OCI-LY7 (cell line): Measurements from ENCODE around the gene PLCB1. TPM values are rescaled to one million over a fixed set of nuclear protein-coding genes. Genes with fewer than 3 reads are reported as not detected.

Experiments
- BruUV-seq: library from RNA; stranded (reverse); fragments of 400-500 nt; replicated peaks from 2 replicates; lab custom pipeline; 2021; lab: Mats Ljungman, UMichigan
- CTCF ChIA-PET: fragments of 300-600 bp; sonication (Branson Sonifier 250); formaldehyde crosslinking; loops from one replicate; lab custom pipeline; 2022; ENCODE audit warnings: antibody characterized with exemption; ENCODE audit not compliant: unreplicated experiment; lab: Charles Lee
- POLR2A ChIA-PET: fragments of 300-600 bp; sonication (Branson Sonifier 250); formaldehyde crosslinking; loops from one replicate; lab custom pipeline; 2022; ENCODE audit warnings: antibody characterized with exemption; lab: Charles Lee
- DNase-seq: peaks from one replicate; pipeline ENCODE4 v3.0.0-alpha.2; 2015; ENCODE audit warnings: low spot score
- H2AFZ ChIP-seq: fragments of 200-600 bp; sonication (generic), shearing (Covaris generic); 2 replicates; pipeline ENCODE4 v1.6.1; 2014; ENCODE audit warnings: mild to moderate bottlenecking, antibody characterized with exemption, low read length, moderate library complexity
- H3K27ac ChIP-seq: fragments of 200-600 bp; sonication (generic); 2 replicates; pipeline ENCODE4 v1.5.1; 2014; ENCODE audit warnings: mixed run types, low read depth, mild to moderate bottlenecking, moderate library complexity, low read length, inconsistent platforms; ENCODE audit not compliant: poor library complexity, severe bottlenecking
- H3K36me3 ChIP-seq: fragments of 200-600 bp; sonication (generic); 2 replicates; pipeline ENCODE4 v1.6.1; 2014; ENCODE audit warnings: mild to moderate bottlenecking, antibody characterized with exemption, low read length, moderate library complexity, mixed read lengths; ENCODE audit not compliant: insufficient read depth
- H3K4me1 ChIP-seq: fragments of 200-600 bp; sonication (generic); 2 replicates; pipeline ENCODE4 v1.5.1; 2014; ENCODE audit warnings: mild to moderate bottlenecking, low read length; ENCODE audit not compliant: insufficient read depth, poor library complexity, severe bottlenecking
- H3K4me2 ChIP-seq: fragments of 200-600 bp; sonication (generic); 2 replicates; pipeline ENCODE4 v1.6.1; 2014; ENCODE audit warnings: mild to moderate bottlenecking, low read length
- H3K4me3 ChIP-seq: fragments of 200-600 bp; sonication (generic); 2 replicates; pipeline ENCODE4 v1.5.1; 2014; ENCODE audit warnings: mild to moderate bottlenecking, low read depth, low read length; ENCODE audit not compliant: poor library complexity, severe bottlenecking
- H3K79me2 ChIP-seq: fragments of 200-600 bp; sonication (generic); 2 replicates; pipeline ENCODE4 v1.6.1; 2016; ENCODE audit warnings: low read depth, mild to moderate bottlenecking, low read length, moderate library complexity, mixed read lengths; ENCODE audit not compliant: insufficient read depth
- H3K9me2 ChIP-seq: fragments of 200-600 bp; sonication (generic); 2 replicates; pipeline ENCODE4 v1.6.1; 2016; ENCODE audit warnings: mild to moderate bottlenecking, low read length, mixed read lengths; ENCODE audit not compliant: insufficient read depth
- H3K9me3 ChIP-seq: fragments of 200-600 bp; sonication (generic); 2 replicates; pipeline ENCODE4 v1.6.1; 2014; ENCODE audit warnings: mild to moderate bottlenecking, mixed run types, low read length, mixed read lengths
- H4K20me1 ChIP-seq: fragments of 200-600 bp; sonication (generic); 2 replicates; pipeline ENCODE4 v1.6.1; 2014; ENCODE audit warnings: mild to moderate bottlenecking, antibody characterized with exemption, low read length, moderate library complexity, mixed read lengths; ENCODE audit not compliant: insufficient read depth
- CTCF ChIP-seq: fragments of 200-600 bp; sonication (generic); conservative IDR thresholded peaks from 2 replicates; pipeline ENCODE4 v1.5.1; 2014; ENCODE audit warnings: mild to moderate bottlenecking, antibody characterized with exemption, low read length, moderate library complexity, mixed read lengths
- EZH2phosphoT487 ChIP-seq: fragments of 200-600 bp; sonication (generic); IDR thresholded peaks from 2 replicates; pipeline ENCODE4 v1.6.1; 2018; ENCODE audit warnings: low read depth, borderline replicate concordance, mild to moderate bottlenecking, mixed run types, antibody characterized with exemption, low read length, moderate library complexity, mixed read lengths
- intact Hi-C: fragments of 100-400 bp; cut with micrococcal nuclease; formaldehyde crosslinking; loops from one replicate; pipeline ENCODE4 v1.10.0; 2022; ENCODE audit not compliant: unreplicated experiment
- total RNA-seq, 2 experiments: library from RNA; depleted of rRNA in 1 of 2; stranded (reverse); fragments of >200 nt in 1 of 2; shearing (Covaris generic) in 1 of 2; gene quantifications; 2 replicates each; pipeline ENCODE4 v1.2.3, GENCODE V29; 2014 to 2022

The PLCB1 gene
- total RNA-seq, 2 experiments from 2014 or later: 14.6 to 30.5 TPM

GRCh38 chr20:8326899-8327298 lies 194.8 kb downstream of the PLCB1 start:
- BruUV-seq: no TSS peak
- Histone ChIP-seq H3K79me2 (no peaks in the 10 kb centered on the region), H2AFZ (no peak overlapping the region), H3K4me3 (no peak overlapping the region), H3K4me1 (no peaks in the 10 kb centered on the region), H3K9me2 (no peaks in the 10 kb centered on the region), H3K9me3 (no peaks in the 10 kb centered on the region), H4K20me1 (no peaks in the 10 kb centered on the region), H3K27ac (no peak overlapping the region), H3K4me2 (no peak overlapping the region), H3K36me3 (no peaks in the 10 kb centered on the region)
- no peak for DNase-seq
- intact Hi-C loops: no loop called here
- ChIA-PET POLR2A (no interaction called here), CTCF (no interaction called here)
- no peak for TF ChIP-seq EZH2phosphoT487
- TF ChIP-seq CTCF: no peak

DNA sequence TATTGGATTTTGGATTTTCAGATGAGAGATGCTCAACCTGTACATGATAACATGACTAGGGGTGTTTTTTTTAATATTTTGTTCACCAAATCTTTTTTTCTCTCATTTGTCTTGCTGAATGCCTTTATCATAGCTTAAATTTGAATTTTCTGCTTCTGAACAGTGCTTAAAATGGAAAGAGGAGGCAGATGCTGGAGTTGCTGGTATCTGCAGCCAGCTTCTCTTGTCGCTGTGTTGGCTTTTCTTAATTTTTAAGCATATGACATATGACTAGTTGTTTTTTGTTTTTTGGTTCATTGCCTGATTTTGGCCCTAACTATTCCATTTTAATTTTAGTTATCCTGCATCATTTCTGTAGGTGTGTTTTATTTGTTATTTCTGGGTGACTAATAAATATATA lies 196.1 kb downstream of the PLCB1 start:
- no peak for TF ChIP-seq EZH2phosphoT487
- no peak for TF ChIP-seq CTCF
- H3K27ac ChIP-seq: no peak overlapping the region
- H3K9me3 ChIP-seq: no peaks in the 10 kb centered on the region
- no peak for DNase-seq
- no peaks in the 10 kb centered on the region for H3K36me3 ChIP-seq
- POLR2A ChIA-PET: no interaction called here
- intact Hi-C loops: no loop called here
- H2AFZ ChIP-seq: no peak overlapping the region
- H3K9me2 ChIP-seq: no peaks in the 10 kb centered on the region
- H3K4me2 ChIP-seq: no peak overlapping the region
- BruUV-seq: no TSS peak
- CTCF ChIA-PET: no interaction called here
- H3K79me2 ChIP-seq: no peaks in the 10 kb centered on the region
- no peak overlapping the region for H3K4me3 ChIP-seq
- no peaks in the 10 kb centered on the region for H4K20me1 ChIP-seq
- no peaks in the 10 kb centered on the region for H3K4me1 ChIP-seq

DNA sequence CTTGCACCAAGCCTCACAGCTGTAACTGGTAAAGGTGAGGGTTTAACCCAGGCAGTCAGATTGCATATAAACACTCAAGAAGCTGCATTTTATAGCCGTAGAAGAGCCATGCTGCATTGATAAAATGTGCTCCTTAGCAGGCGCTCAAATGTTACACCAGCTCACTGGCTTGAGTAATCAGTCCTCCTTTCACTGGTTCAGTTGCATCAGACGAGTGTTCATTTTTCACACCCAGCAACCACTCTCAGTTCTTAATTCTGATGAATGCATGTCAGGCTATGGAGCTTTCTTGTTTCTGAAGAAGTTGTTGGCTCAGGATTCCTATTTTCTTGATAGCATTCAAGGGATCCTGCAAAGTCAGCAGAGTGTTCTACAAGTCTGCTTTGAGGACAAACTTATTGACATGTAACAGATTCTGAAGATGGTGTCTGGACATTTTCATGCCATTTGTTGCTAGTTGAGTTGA lies 198.3 kb downstream of the PLCB1 start:
- no peak for DNase-seq
- no peak overlapping the region for H2AFZ ChIP-seq
- no peak overlapping the region; the same call in 1 of the 2 replicates for H3K4me2 ChIP-seq
- no peaks in the 10 kb centered on the region for H4K20me1 ChIP-seq
- TF ChIP-seq CTCF: no peak
- no peak for TF ChIP-seq EZH2phosphoT487
- H3K9me2 ChIP-seq: no peaks in the 10 kb centered on the region
- intact Hi-C loops: no loop called here
- ChIA-PET CTCF (no interaction called here), POLR2A (no interaction called here)
- no peaks in the 10 kb centered on the region for H3K9me3 ChIP-seq
- H3K79me2 ChIP-seq: no peaks in the 10 kb centered on the region
- no peak overlapping the region for H3K4me3 ChIP-seq
- H3K36me3 ChIP-seq: no peaks in the 10 kb centered on the region
- no peaks in the 10 kb centered on the region for H3K4me1 ChIP-seq
- no peak overlapping the region for H3K27ac ChIP-seq
- BruUV-seq: no TSS peak
